Measurements from ENCODE around the gene LIN9.
"Not testable (repeated sequence)": the region's sequence is repeated elsewhere in the genome, so short reads cannot be mapped to it uniquely, and the experiment has no call there.

Gene LIN9

GRCh38 chr1:226268421-226269124, 40.4 kb downstream of the LIN9 start:
- no peak for DNase-seq

GRCh38 chr1:226261818-226262217, 47.1 kb downstream of the LIN9 start:
- DNase-seq, result no peak

GRCh38 chr1:226255380-226255779, 53.6 kb downstream of the LIN9 start:
- DNase-seq, result no peak

GRCh38 chr1:226253933-226254332, 55.0 kb downstream of the LIN9 start:
- no peak for DNase-seq

GRCh38 chr1:226252841-226253240, 56.1 kb downstream of the LIN9 start:
- not testable (repeated sequence) for DNase-seq

- no peak for DNase-seq
These were observed 58.5 kb downstream of the LIN9 start for GRCh38 chr1:226250511-226250910.

- DNase-seq, result no peak
These were observed 60.2 kb downstream of the LIN9 start for GRCh38 chr1:226248796-226249195.

GRCh38 chr1:226248091-226248490, 60.9 kb downstream of the LIN9 start:
- DNase-seq, result no peak

GRCh38 chr1:226239421-226239820, 69.5 kb downstream of the LIN9 start:
- no peak for DNase-seq

GRCh38 chr1:226236826-226237225, 72.1 kb downstream of the LIN9 start:
- no peak for DNase-seq

- DNase-seq, result no peak
These were observed 75.2 kb downstream of the LIN9 start for GRCh38 chr1:226233806-226234205.

GRCh38 chr1:226233293-226233692, 75.7 kb downstream of the LIN9 start:
- no peak for DNase-seq

GRCh38 chr1:226226601-226227000, 82.4 kb downstream of the LIN9 start:
- DNase-seq, result no peak

GRCh38 chr1:226223786-226224244, 85.1 kb downstream of the LIN9 start:
- no peak for DNase-seq

- no peak for DNase-seq
These were observed 85.7 kb downstream of the LIN9 start, which contains the start of gene MIXL1 for GRCh38 chr1:226223157-226223785. TSS of gene MIXL1 (plus strand) at chr1:226223664. CDS start at chr1:226223682, 18 bp downstream.

- no peak for DNase-seq
These were observed 86.3 kb downstream of the LIN9 start for GRCh38 chr1:226222686-226223085.

- no peak for DNase-seq
These were observed 88.3 kb downstream of the LIN9 start for GRCh38 chr1:226220473-226221189.

GRCh38 chr1:226217273-226217672, 91.7 kb downstream of the LIN9 start:
- no peak for DNase-seq

GRCh38 chr1:226216056-226216455, 92.9 kb downstream of the LIN9 start:
- no peak for DNase-seq

- DNase-seq, result no peak
These were observed 93.7 kb downstream of the LIN9 start for GRCh38 chr1:226215239-226215638.

GRCh38 chr1:226212545-226212944, 96.4 kb downstream of the LIN9 start:
- DNase-seq, result no peak

- DNase-seq, result no peak
These were observed 97.7 kb downstream of the LIN9 start for GRCh38 chr1:226211181-226211821.

- DNase-seq, result no peak
These were observed 98.3 kb downstream of the LIN9 start for GRCh38 chr1:226210571-226211176.

Measured in KG1 (cell line).